GM23338 (cell line): Measurements from ENCODE around the gene THSD4. TPM values are rescaled to one million over a fixed set of nuclear protein-coding genes. Genes with fewer than 3 reads are reported as not detected.

ENCODE experiments used
- ATAC-seq: fragments of 200-7000 bp; cut with Tn5 transposase; 3 replicates; pipeline ENCODE4 v1.9.1; 2020
- DNase-seq: peaks from one replicate; pipeline ENCODE4 v3.0.0-alpha.2; 2015; ENCODE audit warnings: low spot score
- H2AFZ ChIP-seq: fragments of 200-600 bp; sonication (generic); 2 replicates; pipeline ENCODE4 v1.8.0; 2016; ENCODE audit warnings: antibody characterized with exemption, mild to moderate bottlenecking, moderate library complexity
- H3F3A ChIP-seq: fragments of 200-600 bp; sonication (generic); replicated peaks from 2 replicates; pipeline ENCODE4 v1.8.0; 2017; ENCODE audit warnings: antibody characterized with exemption, mixed run types, low read depth
- H3K27ac ChIP-seq: fragments of 200-600 bp; sonication (generic); 2 replicates; pipeline ENCODE4 v1.6.1; 2016; ENCODE audit warnings: low read depth
- H3K27me3 ChIP-seq: fragments of 200-600 bp; sonication (generic); 2 replicates; pipeline ENCODE4 v1.8.0; 2016; ENCODE audit warnings: mild to moderate bottlenecking, mixed run types, moderate library complexity; ENCODE audit not compliant: insufficient read depth
- H3K36me3 ChIP-seq: fragments of 200-600 bp; sonication (generic); 2 replicates; pipeline ENCODE4 v1.8.0; 2016; ENCODE audit warnings: mild to moderate bottlenecking; ENCODE audit not compliant: insufficient read depth
- H3K4me1 ChIP-seq: fragments of 200-600 bp; sonication (generic); 2 replicates; pipeline ENCODE4 v1.8.0; 2016; ENCODE audit warnings: mild to moderate bottlenecking, moderate library complexity; ENCODE audit not compliant: insufficient read depth
- H3K4me2 ChIP-seq: fragments of 200-600 bp; sonication (generic); 2 replicates; pipeline ENCODE4 v1.7.1; 2017; ENCODE audit warnings: mixed run types
- H3K4me3 ChIP-seq: fragments of 200-600 bp; sonication (generic); 2 replicates; pipeline ENCODE4 v1.6.1; 2016; ENCODE audit warnings: mixed run types
- H3K79me2 ChIP-seq: fragments of 200-600 bp; sonication (generic); replicated peaks from 2 replicates; pipeline ENCODE4 v1.8.0; 2017; ENCODE audit warnings: mild to moderate bottlenecking; ENCODE audit not compliant: insufficient read depth
- H3K9me2 ChIP-seq: fragments of 200-600 bp; sonication (generic); 2 replicates; pipeline ENCODE4 v1.8.0; 2017; ENCODE audit not compliant: insufficient read depth
- H4K20me1 ChIP-seq: fragments of 200-600 bp; sonication (generic); replicated peaks from 2 replicates; pipeline ENCODE4 v1.8.0; 2017; ENCODE audit warnings: mild to moderate bottlenecking; ENCODE audit not compliant: insufficient read depth
- H3K27ac Mint-ChIP-seq: 2 replicates; pipeline ENCODE4 v1.8.0; 2020; ENCODE audit warnings: inconsistent platforms, mild to moderate bottlenecking, moderate library complexity, mixed read lengths
- H3K27me3 Mint-ChIP-seq: 3 replicates; pipeline ENCODE4 v1.8.0; 2022; ENCODE audit warnings: low read depth, mild to moderate bottlenecking, moderate library complexity, mixed read lengths, inconsistent platforms; ENCODE audit not compliant: insufficient read depth, poor library complexity
- H3K36me3 Mint-ChIP-seq: 3 replicates; pipeline ENCODE4 v1.8.0; 2021; ENCODE audit warnings: low read depth, mild to moderate bottlenecking, inconsistent platforms, moderate library complexity, mixed read lengths
- H3K4me1 Mint-ChIP-seq: 3 replicates; pipeline ENCODE4 v1.8.0; 2020; ENCODE audit warnings: mild to moderate bottlenecking, inconsistent platforms, mixed read lengths
- H3K4me3 Mint-ChIP-seq: 3 replicates; pipeline ENCODE4 v1.8.0; 2021; ENCODE audit warnings: moderate library complexity, mild to moderate bottlenecking, inconsistent platforms, mixed read lengths
- H3K9me3 Mint-ChIP-seq: 3 replicates; pipeline ENCODE4 v1.8.0; 2020; ENCODE audit warnings: moderate library complexity, mild to moderate bottlenecking, inconsistent platforms, mixed read lengths
- CTCF ChIP-seq, 2 experiments: fragments of 200-600 bp in 1 of 2; sonication (generic) in 1 of 2; conservative IDR thresholded peaks; 2 replicates each; pipeline versions ENCODE4 v1.5.1 to v1.6.1; 2016 to 2017; ENCODE audit warnings: antibody characterized with exemption in 2 of 2, low read depth in 2 of 2, mild to moderate bottlenecking in 2 of 2, moderate library complexity in 1 of 2
- EZH2 ChIP-seq: fragments of 200-600 bp; sonication (generic); IDR thresholded peaks from one replicate; pipeline ENCODE4 v1.8.0; 2017; ENCODE audit warnings: antibody characterized with exemption, mild to moderate bottlenecking, low read depth; ENCODE audit not compliant: unreplicated experiment
- POLR2AphosphoS5 ChIP-seq: IDR thresholded peaks from 2 replicates; pipeline ENCODE4 v1.6.1; 2016; ENCODE audit warnings: antibody characterized with exemption, low read depth
- REST ChIP-seq: IDR thresholded peaks from one replicate; pipeline ENCODE4 v1.6.1; 2018; ENCODE audit warnings: antibody characterized with exemption; ENCODE audit not compliant: unreplicated experiment
- ZNF114 ChIP-seq: fragments of 250-450 bp; sonication (Bioruptor Pico); IDR thresholded peaks from 2 replicates; pipeline ENCODE4 v1.5.0; 2020; ENCODE audit warnings: mild to moderate bottlenecking, moderate library complexity
- ZNF331 ChIP-seq: fragments of 250-450 bp; sonication (Bioruptor Pico); IDR thresholded peaks from 2 replicates; pipeline ENCODE4 v1.5.0; 2020; ENCODE audit warnings: low read depth, mild to moderate bottlenecking, moderate library complexity
- polyA plus RNA-seq: library from polyadenylated mRNA; unstranded; fragments of >200 nt; fragmentation: Nextera tagmentation; extraction: Ambion mirVana; gene quantifications from 2 replicates; pipeline ENCODE4 v1.2.1, GENCODE V29; 2016
- total RNA-seq: library from RNA; depleted of rRNA; stranded (reverse); fragments of >200 nt; shearing (Covaris generic); gene quantifications from 2 replicates; pipeline ENCODE4 v1.2.3, GENCODE V29; 2014
- TF ChIP-seq, protein P1 (sequence below): IDR thresholded peaks from 2 replicates; pipeline ENCODE4 v1.6.1; 2016; ENCODE audit warnings: antibody characterized with exemption

Gene THSD4
- total and polyA plus RNA-seq, 2 experiments from 2014 or later, result 2.0 to 7.4 TPM

- Mint-ChIP-seq H3K4me3 (no peak overlapping the region), H3K4me1 (peaks cover 47% of the 10 kb centered on the region)
- H4K20me1 ChIP-seq, result no peaks in the 10 kb centered on the region
Measured at GRCh38 chr15:71333839-71334238, 218.6 kb downstream of the THSD4 start.

DNA sequence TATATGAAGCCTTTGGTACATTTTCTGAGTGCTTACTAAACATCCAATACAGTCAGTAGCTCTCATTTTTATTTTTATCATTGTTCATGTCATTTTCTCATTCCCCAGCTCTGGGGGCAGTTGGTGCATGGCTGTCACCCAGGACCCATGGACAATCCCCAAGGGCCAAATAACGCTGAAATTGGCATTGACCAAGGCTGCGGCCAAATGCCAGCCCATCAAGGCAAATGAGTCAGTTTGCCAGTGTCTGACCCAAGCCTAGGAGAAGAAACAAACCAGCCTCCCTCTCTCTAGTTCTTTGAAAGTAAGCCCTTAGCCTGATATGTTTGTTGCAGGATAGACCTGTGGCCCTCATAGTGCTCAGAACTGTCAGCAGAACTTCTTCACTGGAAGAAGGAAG, 219.2 kb downstream of the THSD4 start:
- Histone ChIP-seq H3K27ac (no peak overlapping the region), H3K36me3 (no peaks in the 10 kb centered on the region), H3F3A (no peaks in the 10 kb centered on the region), H4K20me1 (no peaks in the 10 kb centered on the region), H3K4me2 (no peak overlapping the region), H3K9me2 (0 out of 2 replicates have a peak, but pooled peaks cover 8% of the 10 kb centered on the region), H3K4me3 (no peak overlapping the region), H3K27me3 (no peaks in the 10 kb centered on the region), H2AFZ (no peak overlapping the region), H3K79me2 (no peaks in the 10 kb centered on the region), H3K4me1 (peaks cover 19% of the 10 kb centered on the region; the same call in 1 of the 2 replicates)
- Mint-ChIP-seq H3K27me3 (no peaks in the 10 kb centered on the region), H3K9me3 (no peaks in the 10 kb centered on the region), H3K36me3 (no peaks in the 10 kb centered on the region), H3K27ac (no peak overlapping the region), H3K4me3 (no peak overlapping the region), H3K4me1 (peaks cover 52% of the 10 kb centered on the region)
- DNase-seq, result no peak
- ATAC-seq, result no peak
- TF ChIP-seq EZH2 (no peak), ZNF114 (CRISPR knock-in tag) (no peak), ZNF331 (CRISPR knock-in tag) (no peak), POLR2AphosphoS5 (no peak), CTCF (conservative IDR thresholded peaks at IDR 0.05; ENCODE audit: low read depth in 2 of 2) (no peak)
- TF ChIP-seq, protein P1, sequence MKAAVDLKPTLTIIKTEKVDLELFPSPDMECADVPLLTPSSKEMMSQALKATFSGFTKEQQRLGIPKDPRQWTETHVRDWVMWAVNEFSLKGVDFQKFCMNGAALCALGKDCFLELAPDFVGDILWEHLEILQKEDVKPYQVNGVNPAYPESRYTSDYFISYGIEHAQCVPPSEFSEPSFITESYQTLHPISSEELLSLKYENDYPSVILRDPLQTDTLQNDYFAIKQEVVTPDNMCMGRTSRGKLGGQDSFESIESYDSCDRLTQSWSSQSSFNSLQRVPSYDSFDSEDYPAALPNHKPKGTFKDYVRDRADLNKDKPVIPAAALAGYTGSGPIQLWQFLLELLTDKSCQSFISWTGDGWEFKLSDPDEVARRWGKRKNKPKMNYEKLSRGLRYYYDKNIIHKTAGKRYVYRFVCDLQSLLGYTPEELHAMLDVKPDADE, result no peak

More at GRCh38 chr15:71333839-71334238, 218.6 kb downstream of the THSD4 start:
- H3F3A ChIP-seq, result no peaks in the 10 kb centered on the region
- TF ChIP-seq, protein P1, result no peak
- no peak for TF ChIP-seq REST
- H3K36me3 ChIP-seq, result no peaks in the 10 kb centered on the region
- 0 out of 2 replicates have a peak, but pooled peaks cover 8% of the 10 kb centered on the region for H3K9me2 ChIP-seq
- no peaks in the 10 kb centered on the region for H3K36me3 Mint-ChIP-seq
- H3K27ac Mint-ChIP-seq, result no peak overlapping the region
- DNase-seq (no peak), ATAC-seq (no peak)
- H2AFZ ChIP-seq, result no peak overlapping the region
- no peak overlapping the region for H3K4me3 ChIP-seq
- no peaks in the 10 kb centered on the region for H3K9me3 Mint-ChIP-seq
- H3K27me3 Mint-ChIP-seq, result no peaks in the 10 kb centered on the region
- H3K27me3 ChIP-seq, result no peaks in the 10 kb centered on the region
- no peak overlapping the region for H3K4me2 ChIP-seq
- no peak overlapping the region for H3K27ac ChIP-seq
- no peaks in the 10 kb centered on the region for H3K79me2 ChIP-seq
- H3K4me1 ChIP-seq, result peaks cover 19% of the 10 kb centered on the region; the same call in 1 of the 2 replicates
